ENCODE measurements around the gene DIO3.
"Not testable (repeated sequence)": the region's sequence is repeated elsewhere in the genome, so short reads cannot be mapped to it uniquely, and the experiment has no call there.

DIO3 gene

GRCh38 chr14:101559250-101559623 lies 2.1 kb upstream of the DIO3 start:
- no peak for DNase-seq

DNA sequence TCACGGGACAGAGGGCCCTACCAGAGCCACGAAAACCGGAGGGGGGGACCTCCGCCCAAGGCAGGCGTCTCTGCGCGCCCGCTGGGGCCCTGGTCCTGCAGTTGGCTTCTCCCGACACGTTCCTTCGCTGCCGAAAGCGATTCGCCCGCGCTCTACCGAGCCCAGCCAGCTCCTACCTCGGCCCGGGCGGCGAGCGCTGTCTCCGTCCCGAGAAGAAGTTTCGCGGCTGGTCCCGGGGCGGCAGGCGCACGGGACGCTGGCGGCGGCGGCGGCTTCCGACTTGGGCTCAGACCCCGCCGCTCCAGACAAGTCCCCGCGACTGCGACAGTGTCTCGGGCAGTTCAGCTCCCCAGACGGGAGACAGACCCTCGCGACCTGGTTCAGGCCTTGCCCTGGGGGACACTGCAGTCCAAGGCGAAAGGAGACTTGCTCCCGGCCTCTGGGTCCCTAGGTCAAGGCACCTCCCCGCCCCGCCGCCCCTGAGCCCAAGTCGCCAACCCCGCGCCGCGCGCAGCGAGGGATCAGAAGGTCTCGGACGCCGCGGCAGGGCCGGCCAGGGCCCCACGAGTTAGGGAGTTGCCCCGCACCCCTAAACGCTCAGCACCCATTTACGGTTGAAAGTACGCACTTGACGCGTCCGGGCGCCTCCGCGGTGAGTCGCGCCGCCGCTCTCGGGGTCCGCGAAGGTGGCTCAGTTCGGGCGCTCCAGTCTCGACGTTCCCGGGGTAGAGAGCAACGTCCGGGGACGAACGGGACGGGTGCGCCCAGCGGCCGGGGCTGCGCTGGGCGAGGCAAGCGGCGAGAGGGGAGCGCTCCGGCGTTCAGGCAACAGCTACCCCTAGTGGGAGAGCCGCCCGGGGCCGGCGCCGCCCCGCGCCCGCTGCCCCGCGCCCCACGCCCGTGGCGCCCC lies 1.4 kb upstream of the DIO3 start:
- DNase-seq, result no peak

- no peak for DNase-seq
These were observed 671 bp upstream of the DIO3 start for GRCh38 chr14:101560534-101561113.

DNA sequence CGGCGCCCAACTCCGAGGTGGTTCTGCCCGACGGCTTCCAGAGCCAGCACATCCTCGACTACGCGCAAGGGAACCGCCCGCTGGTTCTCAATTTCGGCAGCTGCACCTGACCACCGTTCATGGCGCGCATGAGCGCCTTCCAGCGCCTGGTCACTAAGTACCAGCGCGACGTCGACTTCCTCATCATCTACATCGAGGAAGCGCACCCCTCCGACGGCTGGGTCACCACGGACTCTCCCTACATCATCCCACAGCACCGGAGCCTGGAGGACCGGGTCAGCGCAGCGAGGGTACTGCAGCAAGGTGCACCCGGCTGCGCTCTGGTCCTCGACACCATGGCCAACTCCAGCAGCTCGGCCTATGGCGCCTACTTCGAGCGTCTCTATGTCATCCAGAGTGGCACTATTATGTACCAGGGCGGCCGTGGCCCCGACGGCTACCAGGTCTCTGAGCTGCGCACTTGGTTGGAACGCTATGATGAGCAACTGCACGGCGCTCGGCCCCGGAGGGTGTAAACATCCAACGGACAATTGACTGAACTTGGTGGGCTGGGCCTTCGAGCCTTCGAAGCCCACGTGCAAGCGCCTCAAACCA lies 699 bp downstream of the DIO3 start:
- no peak for DNase-seq

- DNase-seq, result no peak
These were observed 1.5 kb downstream of the DIO3 start for GRCh38 chr14:101562659-101563351.

GRCh38 chr14:101563352-101563653 lies 2.0 kb downstream of the DIO3 start:
- no peak for DNase-seq

DNA sequence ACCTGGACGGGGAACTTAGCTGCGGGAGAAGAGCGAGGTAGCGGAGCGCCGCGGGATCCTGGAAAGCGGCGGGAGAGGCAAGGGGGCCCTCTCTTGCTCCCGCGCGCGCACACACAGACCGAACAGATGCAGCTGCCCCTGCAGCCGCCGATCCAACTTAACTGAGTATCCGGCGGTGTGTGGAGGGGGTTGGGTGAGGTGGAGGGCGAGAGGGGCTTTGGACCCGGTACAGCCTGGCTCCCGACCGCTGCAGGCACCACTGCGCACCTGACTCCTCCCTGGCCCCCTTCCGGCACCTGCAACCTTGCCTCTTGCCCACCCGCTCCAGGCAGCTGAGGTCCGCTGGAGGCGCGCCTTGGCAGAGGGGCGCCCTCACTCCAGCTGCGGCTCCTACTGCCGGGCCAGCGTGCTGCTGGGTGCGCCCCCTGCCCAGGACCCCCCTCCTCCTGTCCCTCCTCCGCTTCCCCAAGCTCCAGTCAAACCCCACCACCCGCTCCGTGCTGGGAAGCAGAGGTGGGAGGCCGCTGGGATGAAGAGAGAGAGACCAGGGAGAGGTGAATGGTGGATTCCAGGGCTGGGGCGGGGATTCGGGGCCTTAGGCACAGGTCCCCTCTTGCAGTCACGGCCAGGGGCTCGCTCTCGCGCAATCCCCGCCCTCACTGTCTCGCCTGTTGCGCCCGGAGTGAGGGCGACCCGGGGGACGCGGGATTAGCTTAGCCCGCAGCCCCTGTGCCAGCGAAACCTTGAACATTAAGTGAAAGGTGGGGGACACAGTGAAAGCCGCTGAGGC lies 2.6 kb downstream of the DIO3 start:
- no peak for DNase-seq

- no peak for DNase-seq
These were observed 3.1 kb downstream of the DIO3 start for GRCh38 chr14:101564444-101564776.

GRCh38 chr14:101564819-101565698 lies 3.8 kb downstream of the DIO3 start:
- no peak for DNase-seq

GRCh38 chr14:101567252-101567651 lies 6.0 kb downstream of the DIO3 start:
- DNase-seq, result no peak

- no peak for DNase-seq
These were observed 9.7 kb downstream of the DIO3 start for GRCh38 chr14:101571004-101571403.

- not testable (repeated sequence) for DNase-seq
These were observed 11.2 kb downstream of the DIO3 start for GRCh38 chr14:101572526-101572925.

- DNase-seq, result no peak
These were observed 12.0 kb downstream of the DIO3 start for GRCh38 chr14:101573289-101573688.

- DNase-seq, result no peak
These were observed 14.3 kb downstream of the DIO3 start for GRCh38 chr14:101575581-101575980.

DNA sequence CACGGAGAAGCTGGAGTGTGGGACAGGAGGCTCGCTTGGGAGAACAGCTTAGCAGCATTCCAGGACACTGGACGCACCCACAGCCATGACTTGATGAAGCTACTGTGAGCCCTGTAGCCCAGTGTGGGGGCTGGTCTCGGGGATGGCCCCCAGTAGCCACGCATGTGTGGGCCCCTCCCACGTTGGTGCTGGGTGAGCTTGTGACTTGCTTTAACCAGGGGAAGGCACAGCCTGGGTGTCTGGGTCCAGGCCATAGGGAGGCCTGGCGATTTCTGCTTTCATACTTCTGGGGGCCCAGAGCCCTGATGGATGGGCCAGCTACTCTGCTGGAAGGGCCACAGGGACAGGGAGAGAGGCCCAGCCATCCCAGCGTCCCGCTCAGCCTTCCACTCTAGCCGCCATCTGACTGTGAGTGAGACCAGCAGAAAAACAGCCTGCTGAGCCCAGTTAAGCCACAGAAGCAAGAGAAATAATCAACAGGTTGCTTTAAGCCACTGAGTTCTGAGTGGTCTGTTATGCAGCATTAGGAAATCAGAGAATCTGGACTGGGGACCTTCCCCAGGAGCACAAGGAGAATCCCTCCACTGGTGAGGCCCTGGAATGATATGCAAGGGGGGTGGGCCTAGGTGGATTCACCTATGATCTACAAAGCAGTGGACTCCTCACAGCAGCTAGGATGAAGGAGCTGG lies 16.1 kb downstream of the DIO3 start:
- no peak for DNase-seq

DNA sequence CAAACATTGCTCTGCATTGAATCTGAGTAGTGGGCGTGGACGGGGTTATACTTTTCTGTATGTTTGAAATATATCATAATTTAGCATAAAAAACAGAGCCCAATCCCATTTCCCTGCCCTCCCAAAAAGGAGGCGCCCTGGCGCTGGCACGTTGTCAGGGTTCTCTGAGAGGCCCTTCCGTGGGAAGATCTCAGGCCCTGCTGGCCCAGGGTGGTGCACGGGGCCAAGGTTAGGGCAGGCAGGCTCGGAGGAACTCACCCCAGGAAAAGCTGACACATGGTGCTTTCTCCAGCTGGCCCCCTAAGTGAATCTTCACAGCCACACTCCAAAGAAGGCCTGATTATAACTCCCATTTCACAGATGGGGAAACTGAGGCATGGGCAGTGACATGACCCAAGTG lies 17.2 kb downstream of the DIO3 start:
- DNase-seq, result no peak

DNA sequence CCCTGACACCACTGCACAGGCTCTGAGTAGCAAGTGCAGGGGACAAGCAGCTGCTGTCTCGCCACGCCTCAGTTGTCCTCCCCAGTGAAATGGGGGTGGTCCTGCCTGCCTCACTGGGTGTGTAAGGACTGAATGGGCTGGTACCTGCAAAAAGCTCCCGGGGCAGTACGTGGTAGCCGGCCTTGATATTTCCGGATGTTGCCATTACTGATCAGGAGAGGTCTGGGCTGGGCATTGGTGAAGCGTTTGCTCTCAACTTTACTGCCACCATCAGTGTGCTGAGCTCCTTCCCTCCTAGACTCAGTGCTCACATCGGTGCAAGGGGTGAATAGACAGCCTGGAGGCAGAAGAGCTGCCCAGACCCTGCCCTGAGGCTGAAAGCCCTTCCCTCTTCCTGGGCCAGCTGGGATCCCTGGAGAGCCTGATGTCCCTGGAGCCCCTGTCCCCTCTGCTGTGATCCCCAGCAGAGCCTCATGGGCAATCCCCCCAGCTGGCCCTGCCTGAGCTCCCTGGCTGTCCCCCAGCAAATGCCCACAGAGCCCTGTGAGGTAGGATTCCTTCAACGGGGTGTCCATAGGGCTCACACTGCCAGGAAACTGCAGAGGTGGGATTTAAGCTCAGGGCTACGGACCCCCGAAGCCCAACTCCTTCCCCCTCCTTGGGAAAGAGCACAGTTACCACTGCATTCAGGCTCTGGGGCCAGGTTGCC lies 18.2 kb downstream of the DIO3 start:
- DNase-seq, result no peak

DNA sequence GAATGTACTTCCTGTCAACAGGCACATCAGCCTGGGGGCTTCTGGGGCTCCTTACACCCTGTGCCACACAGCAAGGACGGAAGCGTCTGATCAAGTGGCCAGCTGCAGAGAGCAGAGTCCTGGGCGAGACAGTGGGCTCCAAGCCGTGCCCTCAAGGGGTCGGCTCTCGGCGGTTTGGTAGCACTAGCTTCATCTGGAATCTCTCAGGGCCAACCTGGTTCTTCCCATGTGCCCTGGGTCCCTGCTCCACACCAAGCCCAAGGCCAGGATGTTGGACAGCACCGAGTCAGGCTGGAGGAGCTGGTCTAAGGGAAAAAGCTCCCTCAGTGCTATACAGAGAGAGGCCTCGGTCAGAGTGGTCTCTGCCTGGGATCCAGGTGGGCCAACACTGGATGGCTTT lies 20.5 kb downstream of the DIO3 start:
- no peak for DNase-seq

GRCh38 chr14:101582294-101582693 lies 21.0 kb downstream of the DIO3 start:
- DNase-seq, result peak in 1 of 14 donors; percentile 42

DNA sequence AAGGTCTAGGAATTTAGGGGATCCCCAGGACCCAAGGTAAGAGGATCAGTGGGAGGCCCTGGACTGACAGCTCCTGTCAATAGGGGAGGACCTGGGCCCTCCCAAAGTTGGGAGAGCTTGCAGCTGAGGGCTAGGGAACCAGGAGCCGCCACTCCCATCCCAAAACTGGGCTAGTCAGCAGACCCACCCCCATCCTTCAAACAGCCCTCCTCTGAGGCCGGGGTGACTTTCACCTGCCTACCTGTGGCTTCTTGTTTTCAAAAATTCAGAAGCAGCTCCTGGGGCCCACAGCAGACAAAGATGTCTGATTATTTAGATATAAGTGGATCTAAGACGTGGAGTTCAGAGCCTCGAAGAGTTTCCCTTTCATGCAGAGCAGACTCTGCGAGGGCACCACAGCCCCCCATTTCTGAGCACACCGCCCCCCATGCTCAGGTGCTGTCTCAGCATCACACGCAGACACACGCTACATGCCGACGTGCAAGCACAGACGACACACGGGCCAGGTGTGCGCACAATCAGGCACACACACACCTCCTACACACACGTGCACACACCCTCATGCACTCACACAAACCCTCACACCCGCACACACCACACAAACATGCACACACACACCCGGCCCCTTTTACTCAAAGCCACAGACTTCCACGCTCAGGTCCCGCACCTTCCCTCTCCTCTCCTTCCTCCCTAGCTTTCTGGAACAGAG lies 21.9 kb downstream of the DIO3 start:
- no peak for DNase-seq

All from C1 segment of cervical spinal cord (tissue), 14 donors.